ENCODE measurements around the gene TCP1. TPM values are rescaled to one million over a fixed set of nuclear protein-coding genes. Genes with fewer than 3 reads are reported as not detected.

The TCP1 gene
- total and polyA plus RNA-seq, 2 of the 13 experiments (the other 11 are each of a cell fraction or from before 2014, with no cell fraction given) = 116 to 553 TPM

DNA sequence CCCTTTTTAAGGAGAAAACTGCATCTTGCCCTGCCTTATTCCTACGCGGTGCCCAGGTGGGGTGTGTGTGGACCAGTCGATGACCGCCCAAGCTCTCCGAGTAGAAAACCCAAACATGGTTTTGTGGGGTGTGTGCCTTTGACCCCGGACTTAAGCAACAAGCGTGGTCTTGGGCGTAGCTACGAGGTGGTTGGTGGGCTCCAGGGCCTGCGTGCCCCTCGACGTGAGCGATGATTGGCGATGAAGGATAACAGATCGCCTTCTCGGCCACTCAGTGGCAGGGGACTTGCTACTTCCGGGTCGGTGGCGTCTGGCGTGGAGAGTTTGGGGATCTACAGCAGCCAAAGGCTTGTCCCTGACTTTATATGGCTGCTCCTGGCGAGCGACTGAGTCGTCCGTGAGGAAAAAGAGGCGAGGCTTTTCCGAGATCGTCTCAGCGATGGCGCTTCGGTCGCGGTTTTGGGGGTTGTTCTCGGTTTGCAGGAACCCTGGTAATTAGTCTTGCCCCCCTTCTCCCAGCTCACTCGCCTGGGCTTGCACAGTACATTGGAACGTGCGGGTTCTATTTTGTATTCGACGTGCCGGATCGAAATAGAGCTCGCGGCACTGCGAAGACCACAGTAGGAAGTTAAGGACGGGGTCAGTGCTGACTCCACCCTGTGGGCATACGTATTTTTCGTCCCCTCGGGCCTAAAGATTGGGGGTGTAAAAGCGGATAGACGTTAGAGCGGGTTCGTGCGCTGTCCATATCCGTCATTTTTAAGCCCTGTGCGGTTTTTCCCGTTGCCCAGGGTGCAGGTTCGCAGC is 950 bp upstream of the TCP1 start, which contains the start of gene MRPL18 (continued):
- TF ChIP-seq, protein P1, sequence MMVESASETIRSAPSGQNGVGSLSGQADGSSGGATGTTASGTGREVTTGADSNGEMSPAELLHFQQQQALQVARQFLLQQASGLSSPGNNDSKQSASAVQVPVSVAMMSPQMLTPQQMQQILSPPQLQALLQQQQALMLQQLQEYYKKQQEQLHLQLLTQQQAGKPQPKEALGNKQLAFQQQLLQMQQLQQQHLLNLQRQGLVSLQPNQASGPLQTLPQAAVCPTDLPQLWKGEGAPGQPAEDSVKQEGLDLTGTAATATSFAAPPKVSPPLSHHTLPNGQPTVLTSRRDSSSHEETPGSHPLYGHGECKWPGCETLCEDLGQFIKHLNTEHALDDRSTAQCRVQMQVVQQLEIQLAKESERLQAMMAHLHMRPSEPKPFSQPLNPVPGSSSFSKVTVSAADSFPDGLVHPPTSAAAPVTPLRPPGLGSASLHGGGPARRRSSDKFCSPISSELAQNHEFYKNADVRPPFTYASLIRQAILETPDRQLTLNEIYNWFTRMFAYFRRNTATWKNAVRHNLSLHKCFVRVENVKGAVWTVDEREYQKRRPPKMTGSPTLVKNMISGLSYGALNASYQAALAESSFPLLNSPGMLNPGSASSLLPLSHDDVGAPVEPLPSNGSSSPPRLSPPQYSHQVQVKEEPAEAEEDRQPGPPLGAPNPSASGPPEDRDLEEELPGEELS (CRISPR knock-in tag; IDR thresholded peaks at IDR 0.05) = no peak
- TF ChIP-seq, protein P2, sequence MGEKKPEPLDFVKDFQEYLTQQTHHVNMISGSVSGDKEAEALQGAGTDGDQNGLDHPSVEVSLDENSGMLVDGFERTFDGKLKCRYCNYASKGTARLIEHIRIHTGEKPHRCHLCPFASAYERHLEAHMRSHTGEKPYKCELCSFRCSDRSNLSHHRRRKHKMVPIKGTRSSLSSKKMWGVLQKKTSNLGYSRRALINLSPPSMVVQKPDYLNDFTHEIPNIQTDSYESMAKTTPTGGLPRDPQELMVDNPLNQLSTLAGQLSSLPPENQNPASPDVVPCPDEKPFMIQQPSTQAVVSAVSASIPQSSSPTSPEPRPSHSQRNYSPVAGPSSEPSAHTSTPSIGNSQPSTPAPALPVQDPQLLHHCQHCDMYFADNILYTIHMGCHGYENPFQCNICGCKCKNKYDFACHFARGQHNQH (CRISPR knock-in tag; IDR thresholded peaks at IDR 0.05) = no peak
- peak; percentile 76 for TF ChIP-seq MYC (CRISPR knock-in tag; IDR thresholded peaks at IDR 0.05; ENCODE audit: borderline replicate concordance)
- TF ChIP-seq, protein P3, sequence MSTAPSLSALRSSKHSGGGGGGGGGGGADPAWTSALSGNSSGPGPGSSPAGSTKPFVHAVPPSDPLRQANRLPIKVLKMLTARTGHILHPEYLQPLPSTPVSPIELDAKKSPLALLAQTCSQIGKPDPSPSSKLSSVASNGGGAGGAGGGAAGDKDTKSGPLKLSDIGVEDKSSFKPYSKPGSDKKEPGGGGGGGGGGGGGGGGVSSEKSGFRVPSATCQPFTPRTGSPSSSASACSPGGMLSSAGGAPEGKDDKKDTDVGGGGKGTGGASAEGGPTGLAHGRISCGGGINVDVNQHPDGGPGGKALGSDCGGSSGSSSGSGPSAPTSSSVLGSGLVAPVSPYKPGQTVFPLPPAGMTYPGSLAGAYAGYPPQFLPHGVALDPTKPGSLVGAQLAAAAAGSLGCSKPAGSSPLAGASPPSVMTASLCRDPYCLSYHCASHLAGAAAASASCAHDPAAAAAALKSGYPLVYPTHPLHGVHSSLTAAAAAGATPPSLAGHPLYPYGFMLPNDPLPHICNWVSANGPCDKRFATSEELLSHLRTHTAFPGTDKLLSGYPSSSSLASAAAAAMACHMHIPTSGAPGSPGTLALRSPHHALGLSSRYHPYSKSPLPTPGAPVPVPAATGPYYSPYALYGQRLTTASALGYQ (CRISPR knock-in tag; IDR thresholded peaks at IDR 0.05) = 0 out of 2 replicates have a peak, but pooled peaks have one; percentile 12
- TF ChIP-seq KAT2B (IDR thresholded peaks at IDR 0.05; ENCODE audit: borderline replicate concordance, low read depth, low read length) = no peak
- TF ChIP-seq HOXA3 (CRISPR knock-in tag; IDR thresholded peaks at IDR 0.05) = peak; percentile 68; the same call in 1 of the 2 replicates
- TF ChIP-seq ZNF367 (CRISPR knock-in tag; IDR thresholded peaks at IDR 0.05; ENCODE audit: borderline replicate concordance) = no peak
- peak; percentile 7 for TF ChIP-seq ZNF501 (CRISPR knock-in tag; IDR thresholded peaks at IDR 0.05)
- TF ChIP-seq, protein P4, sequence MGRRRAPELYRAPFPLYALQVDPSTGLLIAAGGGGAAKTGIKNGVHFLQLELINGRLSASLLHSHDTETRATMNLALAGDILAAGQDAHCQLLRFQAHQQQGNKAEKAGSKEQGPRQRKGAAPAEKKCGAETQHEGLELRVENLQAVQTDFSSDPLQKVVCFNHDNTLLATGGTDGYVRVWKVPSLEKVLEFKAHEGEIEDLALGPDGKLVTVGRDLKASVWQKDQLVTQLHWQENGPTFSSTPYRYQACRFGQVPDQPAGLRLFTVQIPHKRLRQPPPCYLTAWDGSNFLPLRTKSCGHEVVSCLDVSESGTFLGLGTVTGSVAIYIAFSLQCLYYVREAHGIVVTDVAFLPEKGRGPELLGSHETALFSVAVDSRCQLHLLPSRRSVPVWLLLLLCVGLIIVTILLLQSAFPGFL (CRISPR knock-in tag; IDR thresholded peaks at IDR 0.05) = no peak
- TF ChIP-seq, protein P5, sequence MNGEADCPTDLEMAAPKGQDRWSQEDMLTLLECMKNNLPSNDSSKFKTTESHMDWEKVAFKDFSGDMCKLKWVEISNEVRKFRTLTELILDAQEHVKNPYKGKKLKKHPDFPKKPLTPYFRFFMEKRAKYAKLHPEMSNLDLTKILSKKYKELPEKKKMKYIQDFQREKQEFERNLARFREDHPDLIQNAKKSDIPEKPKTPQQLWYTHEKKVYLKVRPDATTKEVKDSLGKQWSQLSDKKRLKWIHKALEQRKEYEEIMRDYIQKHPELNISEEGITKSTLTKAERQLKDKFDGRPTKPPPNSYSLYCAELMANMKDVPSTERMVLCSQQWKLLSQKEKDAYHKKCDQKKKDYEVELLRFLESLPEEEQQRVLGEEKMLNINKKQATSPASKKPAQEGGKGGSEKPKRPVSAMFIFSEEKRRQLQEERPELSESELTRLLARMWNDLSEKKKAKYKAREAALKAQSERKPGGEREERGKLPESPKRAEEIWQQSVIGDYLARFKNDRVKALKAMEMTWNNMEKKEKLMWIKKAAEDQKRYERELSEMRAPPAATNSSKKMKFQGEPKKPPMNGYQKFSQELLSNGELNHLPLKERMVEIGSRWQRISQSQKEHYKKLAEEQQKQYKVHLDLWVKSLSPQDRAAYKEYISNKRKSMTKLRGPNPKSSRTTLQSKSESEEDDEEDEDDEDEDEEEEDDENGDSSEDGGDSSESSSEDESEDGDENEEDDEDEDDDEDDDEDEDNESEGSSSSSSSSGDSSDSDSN (CRISPR knock-in tag; IDR thresholded peaks at IDR 0.05) = peak; percentile 15; the same call in 1 of the 2 replicates
- no peak for TF ChIP-seq HNRNPUL1 (IDR thresholded peaks at IDR 0.05; ENCODE audit: low read depth, low read length)
- no peak for TF ChIP-seq ZNF577 (CRISPR knock-in tag; IDR thresholded peaks at IDR 0.05; ENCODE audit: borderline replicate concordance, low read depth)
- peak; percentile 96 for TF ChIP-seq PCBP1 (IDR thresholded peaks at IDR 0.05; ENCODE audit: borderline replicate concordance, low read depth, low read length)
- no peak for TF ChIP-seq KLF6 (CRISPR knock-in tag; IDR thresholded peaks at IDR 0.05)
- peak; percentile 19; the same call in 1 of the 2 replicates for TF ChIP-seq GATA4 (IDR thresholded peaks at IDR 0.05; ENCODE audit: borderline replicate concordance, low read depth)
- peak; percentile 90 for TF ChIP-seq GATAD1 (CRISPR knock-in tag; IDR thresholded peaks at IDR 0.05)
- TF ChIP-seq, protein P6, sequence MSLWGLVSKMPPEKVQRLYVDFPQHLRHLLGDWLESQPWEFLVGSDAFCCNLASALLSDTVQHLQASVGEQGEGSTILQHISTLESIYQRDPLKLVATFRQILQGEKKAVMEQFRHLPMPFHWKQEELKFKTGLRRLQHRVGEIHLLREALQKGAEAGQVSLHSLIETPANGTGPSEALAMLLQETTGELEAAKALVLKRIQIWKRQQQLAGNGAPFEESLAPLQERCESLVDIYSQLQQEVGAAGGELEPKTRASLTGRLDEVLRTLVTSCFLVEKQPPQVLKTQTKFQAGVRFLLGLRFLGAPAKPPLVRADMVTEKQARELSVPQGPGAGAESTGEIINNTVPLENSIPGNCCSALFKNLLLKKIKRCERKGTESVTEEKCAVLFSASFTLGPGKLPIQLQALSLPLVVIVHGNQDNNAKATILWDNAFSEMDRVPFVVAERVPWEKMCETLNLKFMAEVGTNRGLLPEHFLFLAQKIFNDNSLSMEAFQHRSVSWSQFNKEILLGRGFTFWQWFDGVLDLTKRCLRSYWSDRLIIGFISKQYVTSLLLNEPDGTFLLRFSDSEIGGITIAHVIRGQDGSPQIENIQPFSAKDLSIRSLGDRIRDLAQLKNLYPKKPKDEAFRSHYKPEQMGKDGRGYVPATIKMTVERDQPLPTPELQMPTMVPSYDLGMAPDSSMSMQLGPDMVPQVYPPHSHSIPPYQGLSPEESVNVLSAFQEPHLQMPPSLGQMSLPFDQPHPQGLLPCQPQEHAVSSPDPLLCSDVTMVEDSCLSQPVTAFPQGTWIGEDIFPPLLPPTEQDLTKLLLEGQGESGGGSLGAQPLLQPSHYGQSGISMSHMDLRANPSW (CRISPR knock-in tag; IDR thresholded peaks at IDR 0.05; ENCODE audit: borderline replicate concordance) = no peak; the same call in 1 of the 2 replicates

Data from HepG2 (cell line).